Suppressor macrophage treated with lipopolysaccharide for 1 hour (primary cell): ENCODE results near the gene PEAK3.
A peak's percentile ranks its signal among the peaks of the same experiment; 100 is the strongest.

ENCODE experiments used
- DNase-seq, 3 donors: peaks; one replicate each; pipeline ENCODE4 v3.0.0-alpha.2; 2020 to 2022

PEAK3 gene

GRCh38 chr19:2270423-2271233 lies 11.3 kb downstream of the PEAK3 start:
- peak; percentile 98 to 99 (median 98) for DNase-seq

- peak in 2 of 3 donors; percentile 33 to 60 for DNase-seq
Measured at GRCh38 chr19:2270157-2270422, 11.9 kb downstream of the PEAK3 start.

- DNase-seq: peak; percentile 98
Measured at GRCh38 chr19:2269244-2270156, 12.5 kb downstream of the PEAK3 start.

- DNase-seq: no peak
Measured at GRCh38 chr19:2268861-2269243, 13.1 kb downstream of the PEAK3 start.

GRCh38 chr19:2268480-2268830 lies 13.5 kb downstream of the PEAK3 start:
- no peak for DNase-seq

GRCh38 chr19:2266183-2266993 lies 15.6 kb downstream of the PEAK3 start:
- peak; percentile 90 to 96 (median 93) for DNase-seq

GRCh38 chr19:2261438-2262172 lies 20.4 kb downstream of the PEAK3 start:
- peak; percentile 57 to 80 (median 61) for DNase-seq

- peak in 1 of 3 donors; percentile 41 for DNase-seq
Measured at GRCh38 chr19:2260341-2260805, 21.6 kb downstream of the PEAK3 start.

- no peak for DNase-seq
Measured at GRCh38 chr19:2259336-2259735, 22.6 kb downstream of the PEAK3 start.

- peak in 1 of 3 donors; percentile 45 for DNase-seq
Measured at GRCh38 chr19:2255982-2256685, 25.8 kb downstream of the PEAK3 start, which contains the start of gene JSRP1. Gene JSRP1 (minus strand): TSS chr19:2256417. CDS start chr19:2255314, 1,103 bp downstream.

- DNase-seq: no peak
Measured at GRCh38 chr19:2255112-2255845, 26.7 kb downstream of the PEAK3 start.

GRCh38 chr19:2254064-2254872 lies 27.7 kb downstream of the PEAK3 start:
- no peak for DNase-seq

GRCh38 chr19:2253106-2254063 lies 28.6 kb downstream of the PEAK3 start:
- DNase-seq: peak in 1 of 3 donors; percentile 36

GRCh38 chr19:2252797-2253105 lies 29.2 kb downstream of the PEAK3 start:
- DNase-seq: no peak

GRCh38 chr19:2252055-2252796 lies 29.7 kb downstream of the PEAK3 start:
- no peak for DNase-seq

GRCh38 chr19:2251106-2252054 lies 30.6 kb downstream of the PEAK3 start:
- peak in 2 of 3 donors; percentile 28 to 47 for DNase-seq

- DNase-seq: no peak
Measured at GRCh38 chr19:2250766-2251105, 31.2 kb downstream of the PEAK3 start.
